Measurements from ENCODE around the gene PRDM13. TPM values are rescaled to one million over a fixed set of nuclear protein-coding genes. Genes with fewer than 3 reads are reported as not detected.

The PRDM13 gene
- total RNA-seq: under 1 TPM in 1 of 4 donors, not detected in 3; 0.19 TPM

DNA sequence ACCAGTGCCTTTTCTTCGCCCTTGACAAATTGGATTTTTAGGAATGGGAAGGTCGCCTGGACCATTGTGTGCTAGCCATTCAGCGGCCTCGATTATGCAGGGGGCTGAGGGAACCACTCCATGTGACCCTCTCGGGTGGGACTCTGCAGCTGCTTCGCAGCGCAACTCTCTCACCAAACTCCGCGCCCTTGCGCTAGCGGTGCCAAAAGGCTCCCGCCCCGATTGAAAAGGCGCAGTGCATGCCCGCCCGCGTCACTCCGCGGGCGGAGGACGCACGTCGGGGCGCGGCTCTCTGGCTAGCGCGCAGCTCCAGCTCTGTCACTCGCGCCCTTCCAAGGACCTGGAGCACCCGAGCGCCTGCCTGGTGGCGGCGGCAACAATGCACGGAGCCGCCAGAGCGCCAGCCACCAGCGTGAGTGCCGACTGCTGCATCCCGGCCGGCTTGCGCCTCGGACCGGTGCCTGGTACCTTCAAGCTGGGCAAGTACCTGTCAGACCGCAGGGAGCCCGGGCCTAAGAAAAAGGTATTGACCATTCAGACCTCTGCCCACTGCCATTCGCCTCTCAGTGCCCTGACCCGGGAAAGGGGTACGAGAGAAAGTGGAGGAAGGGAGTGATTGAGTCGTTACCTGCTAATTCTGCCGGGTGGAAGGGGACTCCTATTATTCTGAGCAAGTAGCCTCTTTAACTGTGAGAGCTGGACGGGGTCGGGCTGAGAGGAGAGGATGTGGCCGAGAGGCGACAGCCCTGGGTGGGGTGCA, at the start of gene PRDM13:
Gene PRDM13, plus strand, starts transcription at position 178 of the 760 bp plus-strand sequence. Its CDS starts 202 bp downstream, at position 380.
- WGBS, 2 donors: 10 to 16% methylated on average over 16 to 17 of the region's 54 CpGs
- Histone ChIP-seq H3K9me3 (no peaks in the 10 kb centered on the region), H3K4me1 (peaks cover 12 to 53% (median 17%) of the 10 kb centered on the region in 3 donors), H3K36me3 (no peaks in the 10 kb centered on the region), H3K27me3 (peaks cover 44 to 100% (median 81%) of the 10 kb centered on the region in 4 donors), H3K4me3 (no peak within 1 kb of the TSS), H3K27ac (no peak within 1 kb of the TSS)
- DNase-seq: no peak
- intact Hi-C loops (cut with DNase I): no loop called here
- TF ChIP-seq, protein P1, sequence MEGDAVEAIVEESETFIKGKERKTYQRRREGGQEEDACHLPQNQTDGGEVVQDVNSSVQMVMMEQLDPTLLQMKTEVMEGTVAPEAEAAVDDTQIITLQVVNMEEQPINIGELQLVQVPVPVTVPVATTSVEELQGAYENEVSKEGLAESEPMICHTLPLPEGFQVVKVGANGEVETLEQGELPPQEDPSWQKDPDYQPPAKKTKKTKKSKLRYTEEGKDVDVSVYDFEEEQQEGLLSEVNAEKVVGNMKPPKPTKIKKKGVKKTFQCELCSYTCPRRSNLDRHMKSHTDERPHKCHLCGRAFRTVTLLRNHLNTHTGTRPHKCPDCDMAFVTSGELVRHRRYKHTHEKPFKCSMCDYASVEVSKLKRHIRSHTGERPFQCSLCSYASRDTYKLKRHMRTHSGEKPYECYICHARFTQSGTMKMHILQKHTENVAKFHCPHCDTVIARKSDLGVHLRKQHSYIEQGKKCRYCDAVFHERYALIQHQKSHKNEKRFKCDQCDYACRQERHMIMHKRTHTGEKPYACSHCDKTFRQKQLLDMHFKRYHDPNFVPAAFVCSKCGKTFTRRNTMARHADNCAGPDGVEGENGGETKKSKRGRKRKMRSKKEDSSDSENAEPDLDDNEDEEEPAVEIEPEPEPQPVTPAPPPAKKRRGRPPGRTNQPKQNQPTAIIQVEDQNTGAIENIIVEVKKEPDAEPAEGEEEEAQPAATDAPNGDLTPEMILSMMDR (IDR thresholded peaks at IDR 0.05): no peak
- TF ChIP-seq POLR2A (IDR thresholded peaks at IDR 0.05): no peak

DNA sequence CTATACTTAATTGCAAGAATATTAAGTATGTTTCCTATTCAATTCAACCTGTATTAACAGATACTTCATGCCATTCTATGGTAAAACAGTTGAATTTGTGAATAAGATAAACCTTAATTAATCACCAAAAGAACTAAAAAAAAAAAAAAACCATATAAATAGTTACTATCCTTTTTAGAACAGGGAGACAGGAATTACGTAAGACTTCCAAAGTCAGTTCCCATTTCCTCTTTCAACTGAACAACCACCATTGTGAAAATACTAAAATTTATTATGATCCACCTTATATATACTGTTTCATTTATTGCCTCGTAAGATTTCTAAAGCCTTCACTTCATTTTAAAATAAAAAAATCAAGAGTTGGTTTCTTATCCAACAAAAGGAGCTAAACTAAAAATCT, 47.6 kb upstream of the PRDM13 start:
- no peak for DNase-seq
- H3K4me1 ChIP-seq: peaks cover 0 to 18% (median 5%) of the 10 kb centered on the region in 3 donors
- H3K27ac ChIP-seq: no peak overlapping the region
- no peaks in the 10 kb centered on the region for H3K9me3 ChIP-seq
- TF ChIP-seq, protein P1 (IDR thresholded peaks at IDR 0.05): no peak
- TF ChIP-seq POLR2A (IDR thresholded peaks at IDR 0.05): no peak
- H3K36me3 ChIP-seq: peaks cover 0 to 67% (median 0%) of the 10 kb centered on the region in 3 donors
- H3K27me3 ChIP-seq: no peaks in the 10 kb centered on the region
- 83 to 86% methylated on average over 2 of the region's 2 CpGs for WGBS, 2 donors
- intact Hi-C loops (cut with DNase I): no loop called here
- no peak overlapping the region for H3K4me3 ChIP-seq

DNA sequence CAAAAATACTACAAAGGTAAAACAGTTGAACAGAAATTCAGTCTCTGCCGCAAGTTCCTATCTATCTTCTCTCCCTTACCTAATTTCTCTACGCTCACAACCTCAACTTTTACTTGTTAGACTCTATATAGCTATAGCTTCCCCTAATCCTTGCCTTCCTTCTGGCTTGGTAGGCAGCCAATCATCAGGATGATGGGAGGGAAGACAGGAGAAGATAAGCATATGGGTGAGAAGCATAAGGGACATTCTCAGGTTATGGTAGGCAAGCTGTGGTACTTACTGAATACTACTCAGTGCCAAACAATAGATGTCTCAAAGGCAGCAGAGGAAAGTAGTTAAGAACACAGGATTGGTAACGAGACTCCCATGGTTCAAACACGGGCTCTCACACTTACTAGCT, 46.0 kb upstream of the PRDM13 start:
- TF ChIP-seq, protein P1 (IDR thresholded peaks at IDR 0.05): no peak
- no peak for TF ChIP-seq POLR2A (IDR thresholded peaks at IDR 0.05)
- Histone ChIP-seq H3K4me3 (no peak overlapping the region), H3K36me3 (peaks cover 0 to 51% (median 0%) of the 10 kb centered on the region in 3 donors), H3K27me3 (no peaks in the 10 kb centered on the region), H3K4me1 (peaks cover 0 to 22% (median 5%) of the 10 kb centered on the region in 3 donors), H3K9me3 (no peaks in the 10 kb centered on the region), H3K27ac (no peak overlapping the region)
- DNase-seq: no peak
- intact Hi-C loops (cut with DNase I): no loop called here
- 96 to 98% methylated on average over 4 of the region's 4 CpGs for WGBS, 2 donors

DNA sequence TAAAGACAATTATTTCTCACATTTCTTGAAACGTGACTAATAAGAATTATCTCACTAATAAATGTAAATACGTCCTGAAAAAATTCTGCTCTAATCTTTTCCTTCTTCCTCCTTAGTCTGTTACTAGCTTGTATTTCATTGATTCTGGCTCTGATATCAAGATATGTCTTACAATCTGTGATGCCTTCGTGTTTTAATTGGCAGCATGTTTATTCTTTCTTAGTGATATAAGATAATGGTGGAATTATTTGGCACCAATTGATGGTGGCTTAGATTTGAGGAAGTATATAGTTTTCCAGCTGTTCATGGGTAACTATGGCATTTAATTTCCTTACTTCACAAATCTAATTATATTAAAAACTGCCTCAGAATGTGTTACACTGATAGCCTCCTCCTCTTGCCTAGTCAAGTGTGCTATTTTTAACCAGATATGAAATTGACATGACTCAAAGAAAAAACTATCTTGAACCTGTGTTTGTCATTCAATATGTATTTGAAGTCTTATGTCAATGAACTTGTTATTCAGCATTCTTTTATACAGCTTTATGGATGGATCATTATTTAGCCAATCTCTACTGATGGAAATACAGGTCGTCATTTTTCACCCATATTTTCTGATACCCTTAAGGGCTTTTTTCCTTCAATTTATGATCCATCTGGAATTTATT, 43.4 kb upstream of the PRDM13 start:
- intact Hi-C loops (cut with DNase I): no loop called here
- Histone ChIP-seq H3K9me3 (no peaks in the 10 kb centered on the region), H3K27ac (peak overlapping the region in 1 of 4 donors; percentile 27), H3K4me3 (no peak overlapping the region), H3K36me3 (peaks cover 0 to 26% (median 0%) of the 10 kb centered on the region in 3 donors), H3K4me1 (peaks cover 10 to 45% (median 12%) of the 10 kb centered on the region in 3 donors), H3K27me3 (no peaks in the 10 kb centered on the region)
- TF ChIP-seq, protein P1 (IDR thresholded peaks at IDR 0.05): no peak
- TF ChIP-seq POLR2A (IDR thresholded peaks at IDR 0.05): no peak
- DNase-seq: no peak
- WGBS, 2 donors: 42 to 46% methylated on average over 4 of the region's 4 CpGs
